ENCODE measurements around the gene B4GALT7. TPM values are rescaled to one million over a fixed set of nuclear protein-coding genes. Genes with fewer than 3 reads are reported as not detected.

Gene B4GALT7
- polyA plus RNA-seq, 3 donors: 19.6 to 29.5 (median 27.9) TPM

GRCh38 chr5:177588413-177588909 lies 11.5 kb upstream of the B4GALT7 start:
- no peak for DNase-seq (ENCODE audit: extremely low read depth in 1 of 11, low read depth in 9 of 11, low spot score in 4 of 11)

GRCh38 chr5:177590406-177590805 lies 9.5 kb upstream of the B4GALT7 start:
- DNase-seq (ENCODE audit: extremely low read depth in 1 of 11, low read depth in 9 of 11, low spot score in 4 of 11): no peak

- DNase-seq (ENCODE audit: extremely low read depth in 1 of 11, low read depth in 9 of 11, low spot score in 4 of 11): no peak
Observed at GRCh38 chr5:177591690-177592009, 8.3 kb upstream of the B4GALT7 start.

GRCh38 chr5:177592010-177592834 lies 7.7 kb upstream of the B4GALT7 start, which contains the start of gene TMED9:
TMED9 (plus strand) TSS chr5:177592203; CDS start chr5:177592215, 12 bp downstream.
- DNase-seq (ENCODE audit: extremely low read depth in 1 of 11, low read depth in 9 of 11, low spot score in 4 of 11): peak in 10 of 11 donors; percentile 45 to 80 (median 72)

- DNase-seq (ENCODE audit: extremely low read depth in 1 of 11, low read depth in 9 of 11, low spot score in 4 of 11): no peak
Observed at GRCh38 chr5:177592905-177593304, 7.0 kb upstream of the B4GALT7 start.

GRCh38 chr5:177593511-177593910 lies 6.4 kb upstream of the B4GALT7 start:
- DNase-seq (ENCODE audit: extremely low read depth in 1 of 11, low read depth in 9 of 11, low spot score in 4 of 11): no peak

- no peak for DNase-seq (ENCODE audit: extremely low read depth in 1 of 11, low read depth in 9 of 11, low spot score in 4 of 11)
Observed at GRCh38 chr5:177594071-177594470, 5.9 kb upstream of the B4GALT7 start.

- no peak for DNase-seq (ENCODE audit: extremely low read depth in 1 of 11, low read depth in 9 of 11, low spot score in 4 of 11)
Observed at GRCh38 chr5:177595026-177595585, 4.8 kb upstream of the B4GALT7 start.

GRCh38 chr5:177595991-177596774 lies 3.7 kb upstream of the B4GALT7 start:
- no peak for DNase-seq (ENCODE audit: extremely low read depth in 1 of 11, low read depth in 9 of 11, low spot score in 4 of 11)

GRCh38 chr5:177596775-177597238 lies 3.1 kb upstream of the B4GALT7 start:
- DNase-seq (ENCODE audit: extremely low read depth in 1 of 11, low read depth in 9 of 11, low spot score in 4 of 11): no peak

- DNase-seq (ENCODE audit: extremely low read depth in 1 of 11, low read depth in 9 of 11, low spot score in 4 of 11): no peak
Observed at GRCh38 chr5:177598477-177598876, 1.5 kb upstream of the B4GALT7 start.

GRCh38 chr5:177600508-177601018 lies 631 bp downstream of the B4GALT7 start:
- DNase-seq (ENCODE audit: extremely low read depth in 1 of 11, low read depth in 9 of 11, low spot score in 4 of 11): no peak

GRCh38 chr5:177601126-177601525 lies 1.2 kb downstream of the B4GALT7 start:
- DNase-seq (ENCODE audit: extremely low read depth in 1 of 11, low read depth in 9 of 11, low spot score in 4 of 11): no peak

GRCh38 chr5:177601577-177602457 lies 1.9 kb downstream of the B4GALT7 start:
- no peak for DNase-seq (ENCODE audit: extremely low read depth in 1 of 11, low read depth in 9 of 11, low spot score in 4 of 11)

GRCh38 chr5:177602458-177602830 lies 2.5 kb downstream of the B4GALT7 start:
- no peak for DNase-seq (ENCODE audit: extremely low read depth in 1 of 11, low read depth in 9 of 11, low spot score in 4 of 11)

GRCh38 chr5:177603631-177604030 lies 3.7 kb downstream of the B4GALT7 start:
- DNase-seq (ENCODE audit: extremely low read depth in 1 of 11, low read depth in 9 of 11, low spot score in 4 of 11): no peak

- no peak for DNase-seq (ENCODE audit: extremely low read depth in 1 of 11, low read depth in 9 of 11, low spot score in 4 of 11)
Observed at GRCh38 chr5:177604116-177604521, 4.2 kb downstream of the B4GALT7 start.

GRCh38 chr5:177604656-177605055 lies 4.7 kb downstream of the B4GALT7 start:
- no peak for DNase-seq (ENCODE audit: extremely low read depth in 1 of 11, low read depth in 9 of 11, low spot score in 4 of 11)

GRCh38 chr5:177605078-177605477 lies 5.1 kb downstream of the B4GALT7 start:
- no peak for DNase-seq (ENCODE audit: extremely low read depth in 1 of 11, low read depth in 9 of 11, low spot score in 4 of 11)
